H1 (cell line): ENCODE measurements around the gene ING1. TPM values are rescaled to one million over a fixed set of nuclear protein-coding genes. Genes with fewer than 3 reads are reported as not detected.

ENCODE experiments used
- ATF2 ChIP-seq: IDR thresholded peaks from 2 replicates; pipeline ENCODE4 v1.6.1; 2012; ENCODE audit warnings: low read length, inconsistent platforms
- CBX5 ChIP-seq: fragments of 300-800, 300-1000 bp; sonication (generic); IDR thresholded peaks from 2 replicates; pipeline ENCODE4 v1.7.1; 2016; ENCODE audit warnings: antibody characterized with exemption, low read length, low read depth
- CHD1 ChIP-seq: IDR thresholded peaks from 2 replicates; pipeline ENCODE4 v1.6.1; 2012; ENCODE audit warnings: low read depth, low read length, improper control_type of control experiment
- CHD7 ChIP-seq: fragments of 300-600 bp; sonication (generic); IDR thresholded peaks from 2 replicates; pipeline ENCODE4 v1.7.1; 2012; ENCODE audit warnings: low read length, moderate library complexity, mild to moderate bottlenecking, inconsistent platforms; ENCODE audit not compliant: insufficient replicate concordance
- EGR1 ChIP-seq: IDR thresholded peaks from 2 replicates; pipeline ENCODE4 v1.6.1; 2011; ENCODE audit warnings: low read depth, low read length, borderline replicate concordance
- EP300 ChIP-seq, 2 experiments: IDR thresholded peaks; 1 replicate in 1 of 2; 2 replicates in 1 of 2; pipeline ENCODE4 v1.6.1; 2011 to 2012; ENCODE audit warnings: low read depth in 2 of 2, low read length in 2 of 2, mild to moderate bottlenecking in 2 of 2, borderline replicate concordance in 1 of 2, inconsistent platforms in 1 of 2, moderate library complexity in 1 of 2
- JUN ChIP-seq: IDR thresholded peaks from 2 replicates; pipeline ENCODE4 v1.6.1; 2011; ENCODE audit warnings: low read depth, mild to moderate bottlenecking, improper control_type of control experiment, low read length
- JUND ChIP-seq: IDR thresholded peaks from 2 replicates; pipeline ENCODE4 v1.6.1; 2011; ENCODE audit warnings: mild to moderate bottlenecking, improper control_type of control experiment, low read length
- polyA plus RNA-seq, 7 experiments: library from polyadenylated mRNA; depleted of rRNA in 3 of 7; stranded (reverse) in 5 of 7; unstranded in 2 of 7; fragments of >200 nt in 5 of 7; fragments of 200-250 nt in 2 of 7; gene quantifications; 1 replicate in 5 of 7; 2 replicates in 1 of 7; 4 replicates in 1 of 7; pipeline versions ENCODE4 v1.2.1 to v1.2.3, GENCODE V29; 2011 to 2013; ENCODE audit warnings: missing spikeins in 2 of 7, mixed read lengths in 2 of 7
- total RNA-seq: library from RNA; stranded (reverse); fragmentation: NEBNext Ultra II Directional; extraction: Animal tissue kit (Norgen Biotek cat#: 25700); gene quantifications from 2 replicates; pipeline ENCODE4 v1.2.1, GENCODE V29; 2021

ING1 gene
- total and polyA plus RNA-seq, 2 of the 8 experiments (the other 6 are each of a cell fraction or from before 2014, with no cell fraction given) = 22.3 to 26.6 TPM

- TF ChIP-seq CHD7 (no peak), JUND (no peak), EGR1 (peak; percentile 98), ATF2 (no peak), JUN (no peak), CBX5 (no peak), CHD1 (no peak), EP300 (IDR thresholded peaks at IDR 0.05; ENCODE audit: borderline replicate concordance in 1 of 2, low read depth in 2 of 2, low read length in 2 of 2) (no peak)
- TF ChIP-seq, all 59 proteins: peak for 16
Measured at GRCh38 chr13:110705826-110706569, 7.5 kb upstream of the ING1 start, which contains the start of gene CARS2 (continued).
